Measurements from ENCODE around the gene NDUFAF4.

NDUFAF4 gene

DNA sequence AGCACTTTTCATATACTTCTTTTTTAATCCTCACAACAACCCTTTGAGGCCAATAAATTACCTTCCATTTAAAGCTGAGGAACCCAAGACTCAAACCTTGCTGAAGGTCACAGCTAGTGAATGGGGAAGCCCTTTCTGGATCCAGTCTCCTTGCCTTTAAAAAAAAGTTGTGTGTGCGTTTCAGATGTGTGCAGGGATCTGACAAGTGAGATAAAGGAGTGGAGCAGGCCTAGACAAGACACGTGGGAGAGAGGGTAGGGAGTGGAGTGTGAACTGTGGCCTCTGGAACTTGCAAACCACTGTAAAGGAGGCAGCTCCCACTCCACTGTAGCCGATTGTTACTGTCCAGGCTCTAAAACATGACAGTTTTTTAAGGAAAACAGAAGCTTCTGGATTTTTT, 28.7 kb upstream of the NDUFAF4 start:
- no peaks in the 10 kb centered on the region for H3K27me3 ChIP-seq (replicated peaks; ENCODE audit: control insufficient read depth, insufficient read depth, low read length)
- H3K36me3 ChIP-seq (ENCODE audit: control insufficient read depth, insufficient read depth, low read length) = no peaks in the 10 kb centered on the region
- DNase-seq (ENCODE audit: extremely low read depth, insufficient read length) = no peak
- TF ChIP-seq, protein P1, sequence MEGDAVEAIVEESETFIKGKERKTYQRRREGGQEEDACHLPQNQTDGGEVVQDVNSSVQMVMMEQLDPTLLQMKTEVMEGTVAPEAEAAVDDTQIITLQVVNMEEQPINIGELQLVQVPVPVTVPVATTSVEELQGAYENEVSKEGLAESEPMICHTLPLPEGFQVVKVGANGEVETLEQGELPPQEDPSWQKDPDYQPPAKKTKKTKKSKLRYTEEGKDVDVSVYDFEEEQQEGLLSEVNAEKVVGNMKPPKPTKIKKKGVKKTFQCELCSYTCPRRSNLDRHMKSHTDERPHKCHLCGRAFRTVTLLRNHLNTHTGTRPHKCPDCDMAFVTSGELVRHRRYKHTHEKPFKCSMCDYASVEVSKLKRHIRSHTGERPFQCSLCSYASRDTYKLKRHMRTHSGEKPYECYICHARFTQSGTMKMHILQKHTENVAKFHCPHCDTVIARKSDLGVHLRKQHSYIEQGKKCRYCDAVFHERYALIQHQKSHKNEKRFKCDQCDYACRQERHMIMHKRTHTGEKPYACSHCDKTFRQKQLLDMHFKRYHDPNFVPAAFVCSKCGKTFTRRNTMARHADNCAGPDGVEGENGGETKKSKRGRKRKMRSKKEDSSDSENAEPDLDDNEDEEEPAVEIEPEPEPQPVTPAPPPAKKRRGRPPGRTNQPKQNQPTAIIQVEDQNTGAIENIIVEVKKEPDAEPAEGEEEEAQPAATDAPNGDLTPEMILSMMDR (IDR thresholded peaks at IDR 0.05; ENCODE audit: insufficient read depth, low read length, poor library complexity, severe bottlenecking) = no peak
- no peak overlapping the region for H3K4me3 ChIP-seq (replicated peaks; ENCODE audit: low read depth, low read length)

DNA sequence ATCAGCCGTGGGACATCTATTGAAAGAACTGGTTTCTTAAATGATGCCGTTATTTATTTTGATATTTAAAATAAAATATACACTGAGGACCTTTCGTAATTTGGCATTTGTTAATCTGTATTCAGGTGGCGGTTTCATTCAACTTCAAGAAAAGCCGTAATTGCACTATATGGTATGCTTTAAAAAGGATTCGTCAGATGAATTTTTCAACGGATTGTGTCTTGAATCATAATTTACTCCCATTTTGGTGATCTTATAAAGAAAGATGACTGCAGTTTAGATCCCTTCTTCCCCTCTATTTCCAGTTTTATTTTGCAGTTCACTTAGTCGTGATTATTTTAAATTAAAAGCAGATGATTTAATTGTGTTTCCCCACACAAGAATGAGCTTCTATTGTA, 27.6 kb upstream of the NDUFAF4 start:
- H3K27me3 ChIP-seq (replicated peaks; ENCODE audit: control insufficient read depth, insufficient read depth, low read length) = no peaks in the 10 kb centered on the region
- no peaks in the 10 kb centered on the region for H3K36me3 ChIP-seq (ENCODE audit: control insufficient read depth, insufficient read depth, low read length)
- TF ChIP-seq, protein P1 (IDR thresholded peaks at IDR 0.05; ENCODE audit: insufficient read depth, low read length, poor library complexity, severe bottlenecking) = no peak
- DNase-seq (ENCODE audit: extremely low read depth, insufficient read length) = no peak
- peak overlapping the region; percentile 83 for H3K4me3 ChIP-seq (replicated peaks; ENCODE audit: low read depth, low read length)

GRCh38 chr6:96923871-96924493, 26.3 kb upstream of the NDUFAF4 start:
- H3K27me3 ChIP-seq (replicated peaks; ENCODE audit: control insufficient read depth, insufficient read depth, low read length) = no peaks in the 10 kb centered on the region; the same call in 1 of the 2 replicates
- DNase-seq (ENCODE audit: extremely low read depth, insufficient read length) = no peak
- TF ChIP-seq, protein P1 (IDR thresholded peaks at IDR 0.05; ENCODE audit: insufficient read depth, low read length, poor library complexity, severe bottlenecking) = no peak
- H3K4me3 ChIP-seq (replicated peaks; ENCODE audit: low read depth, low read length) = peak overlapping the region; percentile 83
- no peaks in the 10 kb centered on the region for H3K36me3 ChIP-seq (ENCODE audit: control insufficient read depth, insufficient read depth, low read length)

GRCh38 chr6:96923400-96923799, 25.7 kb upstream of the NDUFAF4 start:
- no peak for DNase-seq (ENCODE audit: extremely low read depth, insufficient read length)
- H3K4me3 ChIP-seq (replicated peaks; ENCODE audit: low read depth, low read length) = no peak overlapping the region
- no peaks in the 10 kb centered on the region; the same call in 1 of the 2 replicates for H3K27me3 ChIP-seq (replicated peaks; ENCODE audit: control insufficient read depth, insufficient read depth, low read length)
- H3K36me3 ChIP-seq (ENCODE audit: control insufficient read depth, insufficient read depth, low read length) = no peaks in the 10 kb centered on the region
- TF ChIP-seq, protein P1 (IDR thresholded peaks at IDR 0.05; ENCODE audit: insufficient read depth, low read length, poor library complexity, severe bottlenecking) = no peak

- no peak overlapping the region for H3K4me3 ChIP-seq (replicated peaks; ENCODE audit: low read depth, low read length)
- TF ChIP-seq, protein P1 (IDR thresholded peaks at IDR 0.05; ENCODE audit: insufficient read depth, low read length, poor library complexity, severe bottlenecking) = no peak
- no peaks in the 10 kb centered on the region for H3K36me3 ChIP-seq (ENCODE audit: control insufficient read depth, insufficient read depth, low read length)
- DNase-seq (ENCODE audit: extremely low read depth, insufficient read length) = no peak
- H3K27me3 ChIP-seq (replicated peaks; ENCODE audit: control insufficient read depth, insufficient read depth, low read length) = no peaks in the 10 kb centered on the region; the same call in 1 of the 2 replicates
Observed at GRCh38 chr6:96917098-96917497, 19.4 kb upstream of the NDUFAF4 start.

GRCh38 chr6:96913621-96914020, 15.9 kb upstream of the NDUFAF4 start:
- no peak for DNase-seq (ENCODE audit: extremely low read depth, insufficient read length)
- Histone ChIP-seq H3K36me3 (ENCODE audit: control insufficient read depth, insufficient read depth, low read length) (no peaks in the 10 kb centered on the region), H3K27me3 (replicated peaks; ENCODE audit: control insufficient read depth, insufficient read depth, low read length) (no peaks in the 10 kb centered on the region; the same call in 1 of the 2 replicates), H3K4me3 (replicated peaks; ENCODE audit: low read depth, low read length) (no peak overlapping the region)
- TF ChIP-seq, protein P1 (IDR thresholded peaks at IDR 0.05; ENCODE audit: insufficient read depth, low read length, poor library complexity, severe bottlenecking) = no peak

All from GM06990 (cell line).